ENCODE data around the gene CDPF1. TPM values are rescaled to one million over a fixed set of nuclear protein-coding genes. Genes with fewer than 3 reads are reported as not detected.

Gene CDPF1
- total RNA-seq, 2 donors from 2014 or later: 9.7 to 11.9 TPM

DNA sequence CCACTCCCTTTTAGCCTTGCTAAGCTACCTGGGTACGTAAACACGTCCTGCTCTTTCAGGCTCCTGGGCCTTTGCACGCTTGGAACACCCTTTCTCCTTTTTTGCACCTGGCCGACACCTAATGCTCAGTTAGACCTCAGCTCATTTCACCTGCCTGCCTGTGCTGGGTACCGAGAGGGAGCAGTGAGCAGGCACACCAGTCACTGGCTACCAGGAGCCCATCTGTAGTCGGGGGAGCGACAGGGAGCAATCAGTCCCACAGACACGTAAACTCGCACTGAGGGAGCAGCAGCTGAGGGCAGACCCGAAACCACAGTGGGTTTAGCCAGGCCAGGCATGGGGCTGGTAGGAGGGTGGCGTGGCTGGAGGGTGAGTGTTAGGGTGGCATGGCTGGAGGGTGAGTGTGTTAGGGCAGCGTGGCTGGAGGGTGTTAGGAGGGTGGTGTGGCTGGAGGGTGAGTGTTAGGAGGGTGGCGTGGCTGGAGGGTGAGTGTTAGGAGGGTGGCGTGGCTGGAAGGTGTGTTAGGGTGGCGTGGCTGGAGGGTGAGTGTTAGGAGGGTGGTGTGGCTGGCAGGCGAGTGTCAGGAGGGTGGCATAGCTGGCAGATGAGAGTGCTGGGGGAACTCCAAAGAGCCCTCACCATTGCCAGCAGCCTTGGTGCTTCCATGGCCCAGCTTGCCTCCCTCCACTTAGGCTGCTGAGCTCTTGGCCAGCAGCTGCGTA, 40.2 kb upstream of the CDPF1 start:
- DNase-seq (ENCODE audit: low spot score): no peak
- no peak overlapping the region for H3K4me3 ChIP-seq
- H3K36me3 ChIP-seq: peaks cover 48% of the 10 kb centered on the region
- H3K27me3 ChIP-seq: no peaks in the 10 kb centered on the region
- peak overlapping the region; percentile 77 to 84 for H3K27ac ChIP-seq
- TF ChIP-seq, protein P1, sequence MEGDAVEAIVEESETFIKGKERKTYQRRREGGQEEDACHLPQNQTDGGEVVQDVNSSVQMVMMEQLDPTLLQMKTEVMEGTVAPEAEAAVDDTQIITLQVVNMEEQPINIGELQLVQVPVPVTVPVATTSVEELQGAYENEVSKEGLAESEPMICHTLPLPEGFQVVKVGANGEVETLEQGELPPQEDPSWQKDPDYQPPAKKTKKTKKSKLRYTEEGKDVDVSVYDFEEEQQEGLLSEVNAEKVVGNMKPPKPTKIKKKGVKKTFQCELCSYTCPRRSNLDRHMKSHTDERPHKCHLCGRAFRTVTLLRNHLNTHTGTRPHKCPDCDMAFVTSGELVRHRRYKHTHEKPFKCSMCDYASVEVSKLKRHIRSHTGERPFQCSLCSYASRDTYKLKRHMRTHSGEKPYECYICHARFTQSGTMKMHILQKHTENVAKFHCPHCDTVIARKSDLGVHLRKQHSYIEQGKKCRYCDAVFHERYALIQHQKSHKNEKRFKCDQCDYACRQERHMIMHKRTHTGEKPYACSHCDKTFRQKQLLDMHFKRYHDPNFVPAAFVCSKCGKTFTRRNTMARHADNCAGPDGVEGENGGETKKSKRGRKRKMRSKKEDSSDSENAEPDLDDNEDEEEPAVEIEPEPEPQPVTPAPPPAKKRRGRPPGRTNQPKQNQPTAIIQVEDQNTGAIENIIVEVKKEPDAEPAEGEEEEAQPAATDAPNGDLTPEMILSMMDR (IDR thresholded peaks at IDR 0.05): no peak
- peaks cover 0 to 36% of the 10 kb centered on the region in 2 donors for H3K4me1 ChIP-seq
- no peaks in the 10 kb centered on the region for H3K9me3 ChIP-seq

DNA sequence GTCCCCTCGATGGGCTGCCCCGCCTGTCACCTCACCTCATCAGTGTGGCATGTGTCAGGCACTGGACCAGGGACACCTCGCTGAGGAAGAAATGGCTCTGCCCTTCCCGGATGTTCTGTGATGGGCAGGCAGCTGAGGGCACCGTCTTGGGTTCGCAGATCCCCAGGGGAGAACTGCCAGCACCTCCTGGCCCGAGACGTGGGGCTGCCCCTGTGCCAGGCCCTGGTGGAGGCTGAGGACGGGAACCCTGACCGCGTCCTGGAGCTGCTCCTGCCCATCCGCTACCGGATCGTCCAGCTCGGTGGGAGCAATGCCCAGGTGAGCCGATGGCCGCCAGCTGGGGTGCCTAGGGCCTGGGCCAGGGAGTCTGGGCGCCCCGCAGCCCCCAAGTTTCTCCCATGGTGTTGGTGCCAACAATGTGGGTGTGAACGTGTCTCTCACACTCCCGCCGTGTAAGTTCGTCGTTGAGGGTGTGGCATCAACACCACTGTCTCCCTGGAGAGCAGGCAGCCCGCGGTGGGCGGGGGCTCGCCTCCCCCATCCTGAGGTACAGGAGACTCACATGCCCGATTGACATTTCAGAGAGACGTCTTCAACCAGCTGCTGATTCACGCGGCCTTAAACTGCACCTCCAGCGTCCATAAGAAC, 39.3 kb upstream of the CDPF1 start:
- H3K4me1 ChIP-seq: peaks cover 0 to 36% of the 10 kb centered on the region in 2 donors
- peaks cover 56% of the 10 kb centered on the region for H3K36me3 ChIP-seq
- no peak for DNase-seq (ENCODE audit: low spot score)
- no peaks in the 10 kb centered on the region for H3K27me3 ChIP-seq
- H3K4me3 ChIP-seq: no peak overlapping the region
- TF ChIP-seq, protein P1 (IDR thresholded peaks at IDR 0.05): no peak
- H3K27ac ChIP-seq: peak overlapping the region; percentile 77 to 84
- H3K9me3 ChIP-seq: no peaks in the 10 kb centered on the region

DNA sequence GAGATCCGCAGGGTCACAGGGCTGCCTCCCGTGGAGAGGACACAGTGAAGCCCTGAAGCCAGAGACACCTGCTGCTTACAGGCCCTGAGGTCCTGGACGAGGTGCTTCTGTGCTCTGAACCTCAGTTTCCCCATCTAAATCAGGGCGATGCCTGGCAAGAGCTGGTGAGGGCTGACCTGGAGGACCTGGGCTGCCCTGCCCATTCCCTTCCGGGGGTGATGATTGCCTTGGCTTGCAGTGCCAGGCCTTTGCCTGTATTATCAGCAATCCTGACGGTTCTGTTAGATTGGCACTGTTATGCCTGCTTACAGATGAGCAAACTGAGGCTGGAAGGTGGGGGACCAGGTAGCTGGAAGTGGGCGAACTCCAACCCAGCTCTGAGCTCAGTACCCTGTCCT, 38.8 kb upstream of the CDPF1 start:
- H3K36me3 ChIP-seq: peaks cover 61% of the 10 kb centered on the region
- peak overlapping the region; percentile 77 to 84 for H3K27ac ChIP-seq

DNA sequence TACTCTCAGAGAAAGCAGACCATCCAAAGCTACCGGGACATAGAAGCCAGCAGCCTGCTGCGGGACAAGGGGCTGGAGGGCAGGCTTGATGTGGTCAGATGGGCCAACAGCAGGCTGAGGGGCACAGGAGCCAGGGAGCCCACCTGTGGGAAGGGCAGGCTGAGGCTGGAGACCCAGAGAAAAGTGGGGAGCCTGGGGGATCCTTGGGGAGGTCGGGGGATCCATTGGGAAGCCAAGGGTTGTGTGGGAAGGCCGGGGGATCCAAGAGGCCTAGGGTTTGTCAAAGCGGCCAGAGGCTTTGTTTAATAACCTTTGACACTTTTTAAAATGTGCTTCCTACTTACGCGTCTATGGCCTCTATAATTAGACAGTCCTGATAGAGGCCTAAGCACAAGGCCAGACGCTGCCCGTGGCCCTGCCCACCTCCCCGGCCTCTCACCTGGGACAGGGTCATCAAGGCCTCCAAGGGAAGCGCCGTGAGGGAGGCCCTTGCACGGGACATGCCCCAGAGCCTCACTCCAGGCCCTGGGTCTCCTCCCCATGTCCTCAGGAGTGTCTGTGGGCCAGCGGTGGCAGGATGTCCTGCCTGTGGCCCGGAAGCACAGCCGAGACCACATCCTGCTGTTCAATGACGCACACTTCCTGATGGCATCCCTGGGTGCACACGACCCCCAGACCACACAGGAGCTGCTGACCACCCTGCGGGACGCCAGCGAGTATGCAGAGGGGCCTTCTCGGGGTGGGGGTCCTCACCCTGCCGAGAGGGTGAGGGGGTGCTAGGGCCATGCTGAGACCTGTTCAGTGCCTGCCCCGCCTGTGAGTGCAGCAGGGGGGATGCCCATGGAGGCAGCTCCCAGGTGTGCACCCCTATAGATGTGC, 38.0 kb upstream of the CDPF1 start:
- Histone ChIP-seq H3K27ac (peak overlapping the region; percentile 77 to 84), H3K4me3 (peak overlapping the region in 1 of 2 donors; percentile 25), H3K36me3 (peaks cover 60% of the 10 kb centered on the region), H3K27me3 (no peaks in the 10 kb centered on the region), H3K4me1 (peaks cover 0 to 36% of the 10 kb centered on the region in 2 donors), H3K9me3 (no peaks in the 10 kb centered on the region)
- DNase-seq (ENCODE audit: low spot score): no peak
- TF ChIP-seq, protein P1 (IDR thresholded peaks at IDR 0.05): no peak

More for the DNA sequence above, 38.8 kb upstream of the CDPF1 start:
- TF ChIP-seq, protein P1 (IDR thresholded peaks at IDR 0.05): no peak
- Histone ChIP-seq H3K4me3 (no peak overlapping the region), H3K27me3 (no peaks in the 10 kb centered on the region), H3K4me1 (peaks cover 0 to 36% of the 10 kb centered on the region in 2 donors), H3K9me3 (no peaks in the 10 kb centered on the region)
- no peak for DNase-seq (ENCODE audit: low spot score)

DNA sequence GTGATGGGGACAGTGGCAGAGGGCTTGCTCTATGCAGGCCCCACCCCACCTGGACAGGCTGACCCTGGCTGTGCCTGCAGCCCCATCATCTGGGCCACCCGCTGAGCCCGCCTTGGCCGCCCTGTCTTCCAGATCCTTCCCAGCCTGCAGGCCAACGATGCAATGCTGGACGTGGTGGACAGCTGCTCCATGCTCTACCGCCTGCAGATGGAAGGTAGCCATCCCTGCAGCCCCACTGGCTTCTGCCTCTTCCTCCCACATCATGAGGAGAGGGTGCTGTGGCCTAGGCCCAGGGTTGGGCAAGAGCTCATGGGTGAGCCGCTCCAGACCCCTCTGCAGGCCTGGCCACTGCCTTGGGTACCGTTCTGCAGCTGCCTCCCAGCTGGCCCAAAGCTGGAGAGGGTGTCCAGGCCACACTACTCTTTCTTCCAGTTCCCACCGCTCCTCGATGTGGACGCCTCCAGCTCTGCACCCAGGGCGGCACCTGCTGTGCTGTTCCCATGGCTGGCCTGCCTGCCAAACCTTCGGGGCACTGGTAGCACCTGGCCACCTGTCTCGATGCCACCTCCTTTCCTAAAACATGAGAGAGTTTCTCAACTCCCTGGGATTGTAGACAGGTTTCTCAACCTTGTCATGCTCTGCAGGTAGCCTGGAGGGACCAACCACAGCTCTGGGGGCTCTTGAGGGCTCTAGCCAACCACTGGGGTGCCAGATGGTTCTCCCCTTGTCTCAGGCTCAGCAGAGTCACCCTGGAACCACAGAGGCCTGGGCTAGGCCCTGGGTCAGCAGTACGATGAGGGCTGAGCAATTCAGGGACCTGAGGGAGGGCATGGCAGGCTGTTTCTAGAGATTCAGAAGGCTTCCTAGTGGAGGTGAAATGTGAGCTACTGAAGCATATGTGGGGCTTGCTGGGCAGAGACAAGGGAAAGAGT, 37.1 kb upstream of the CDPF1 start:
- Histone ChIP-seq H3K4me3 (peak overlapping the region in 1 of 2 donors; percentile 25), H3K4me1 (peaks cover 0 to 36% of the 10 kb centered on the region in 2 donors), H3K9me3 (no peaks in the 10 kb centered on the region), H3K27me3 (no peaks in the 10 kb centered on the region), H3K36me3 (peaks cover 60% of the 10 kb centered on the region), H3K27ac (peak overlapping the region; percentile 77 to 84)
- no peak for DNase-seq (ENCODE audit: low spot score)
- TF ChIP-seq, protein P1 (IDR thresholded peaks at IDR 0.05): no peak
